HG03025 (cell line): ENCODE data around the gene TRIM16.
"Not testable (repeated sequence)": the region's sequence is repeated elsewhere in the genome, so short reads cannot be mapped to it uniquely, and the experiment has no call there.

Experiments
- ATAC-seq: cut with Tn5 transposase; IDR thresholded peaks from one replicate; pipeline ENCODE4 v1.9.1; 2021; ENCODE audit warnings: mild to moderate bottlenecking, moderate library complexity; ENCODE audit not compliant: unreplicated experiment, low FRiP score

Gene TRIM16

GRCh38 chr17:15683824-15684478 is at the start of gene TRIM16:
Gene TRIM16 (minus strand): TSS chr17:15684311. CDS start chr17:15651609, 32,702 bp downstream.
- ATAC-seq, result peak; percentile 81

- not testable (repeated sequence) for ATAC-seq
These were observed 49.2 kb upstream of the TRIM16 start for GRCh38 chr17:15733174-15733789.

- not testable (repeated sequence) for ATAC-seq
These were observed 47.8 kb upstream of the TRIM16 start, which contains the start of gene TBC1D26 for GRCh38 chr17:15731900-15732299. Gene TBC1D26 (plus strand): TSS chr17:15732283. CDS start chr17:15735349, 3,066 bp downstream.

DNA sequence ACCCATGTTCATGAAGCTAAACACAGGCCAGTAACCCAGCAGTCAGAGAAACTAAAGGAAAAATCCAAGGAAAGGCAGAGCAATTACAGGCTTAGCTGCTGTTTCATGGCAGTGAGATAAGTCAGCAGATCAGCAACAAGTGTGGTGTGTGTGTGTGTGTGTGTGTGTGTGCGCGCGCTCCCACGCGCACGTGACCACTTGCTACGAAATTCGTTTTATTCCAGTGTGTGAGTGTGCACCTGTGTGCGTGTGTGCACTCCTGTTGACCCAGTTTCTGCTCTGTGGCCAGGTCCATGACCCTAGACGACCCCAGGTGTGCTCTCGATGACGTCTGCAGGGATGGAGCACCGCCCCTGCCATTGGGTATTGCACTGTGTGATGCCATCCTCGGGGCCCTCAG is 46.4 kb upstream of the TRIM16 start:
- not testable (repeated sequence) for ATAC-seq

DNA sequence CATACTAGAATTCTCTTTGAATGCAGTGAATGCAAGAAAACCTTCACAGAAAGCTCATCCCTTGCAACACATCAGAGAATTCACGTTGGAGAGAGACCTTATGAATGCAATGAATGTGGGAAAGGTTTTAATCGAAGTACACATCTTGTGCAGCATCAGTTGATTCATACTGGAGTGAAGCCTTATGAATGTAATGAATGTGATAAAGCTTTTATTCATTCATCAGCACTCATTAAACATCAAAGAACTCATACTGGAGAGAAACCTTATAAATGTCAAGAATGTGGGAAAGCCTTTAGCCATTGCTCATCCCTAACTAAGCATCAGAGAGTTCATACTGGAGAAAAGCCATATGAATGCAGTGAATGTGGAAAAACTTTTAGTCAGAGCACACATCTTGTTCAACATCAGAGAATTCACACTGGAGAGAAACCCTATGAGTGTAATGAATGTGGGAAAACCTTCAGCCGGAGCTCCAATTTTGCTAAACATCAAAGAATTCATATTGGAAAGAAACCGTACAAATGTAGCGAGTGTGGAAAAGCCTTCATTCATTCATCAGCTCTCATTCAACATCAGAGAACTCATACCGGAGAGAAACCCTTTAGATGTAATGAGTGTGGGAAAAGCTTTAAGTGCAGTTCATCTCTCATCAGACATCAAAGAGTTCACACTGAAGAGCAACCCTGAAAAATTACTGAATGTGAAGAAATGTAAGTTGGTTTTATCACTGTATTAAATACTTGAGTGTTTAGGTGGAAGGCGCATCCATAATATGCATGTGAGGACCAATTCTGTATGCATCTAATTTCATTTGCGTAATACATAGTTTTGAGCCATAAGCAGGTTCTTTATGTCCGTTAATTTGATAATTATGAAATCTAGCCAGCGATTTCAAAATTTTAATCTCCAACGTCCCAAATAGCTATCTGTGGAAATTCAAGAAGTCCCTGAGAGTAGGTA is 32.8 kb upstream of the TRIM16 start:
- ATAC-seq, result not testable (repeated sequence)

- not testable (repeated sequence) for ATAC-seq
These were observed 24.8 kb upstream of the TRIM16 start for GRCh38 chr17:15708879-15709278.

GRCh38 chr17:15704813-15705212 is 20.7 kb upstream of the TRIM16 start:
- not testable (repeated sequence) for ATAC-seq

DNA sequence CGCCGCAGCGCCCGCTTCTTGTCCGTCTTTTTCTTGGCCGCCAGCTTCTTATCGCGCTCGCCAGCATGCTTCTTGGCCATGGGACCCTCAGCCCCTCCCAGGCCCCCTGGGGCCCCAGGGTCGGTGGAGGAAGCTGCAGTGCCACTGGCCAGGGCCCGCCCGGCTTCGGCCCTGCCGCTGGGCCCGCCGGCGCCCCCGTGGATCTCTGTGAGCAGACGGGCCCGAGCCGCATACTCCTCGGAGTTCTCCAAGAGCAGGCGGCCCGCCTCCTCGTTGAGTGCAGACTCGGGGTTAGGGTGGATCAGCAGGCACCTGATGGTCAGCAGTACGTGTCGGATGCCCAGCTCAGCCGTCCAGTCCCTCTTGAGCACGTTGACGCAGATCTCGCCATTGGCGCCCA is 20.1 kb upstream of the TRIM16 start:
- not testable (repeated sequence) for ATAC-seq

DNA sequence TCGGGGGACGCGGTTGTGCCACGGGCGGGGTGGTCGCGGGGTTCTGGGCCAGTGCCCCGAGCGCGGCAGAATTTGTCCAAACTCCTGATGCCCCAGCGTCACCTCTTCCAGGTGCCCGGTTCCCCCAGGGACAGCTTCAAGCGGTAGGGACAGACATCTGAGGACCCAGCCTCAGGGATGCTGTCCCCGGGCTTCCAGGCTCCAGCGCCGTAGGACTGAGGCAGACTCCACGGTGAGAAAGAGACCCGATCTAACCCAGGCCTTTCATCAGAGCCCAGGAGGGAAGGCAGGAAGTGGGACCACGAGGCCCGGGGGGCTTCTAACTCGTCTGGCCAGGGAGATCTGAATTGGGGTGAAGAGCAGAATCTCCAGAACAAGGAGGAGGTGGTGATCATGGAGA is 15.8 kb upstream of the TRIM16 start:
- ATAC-seq, result peak; percentile 4

DNA sequence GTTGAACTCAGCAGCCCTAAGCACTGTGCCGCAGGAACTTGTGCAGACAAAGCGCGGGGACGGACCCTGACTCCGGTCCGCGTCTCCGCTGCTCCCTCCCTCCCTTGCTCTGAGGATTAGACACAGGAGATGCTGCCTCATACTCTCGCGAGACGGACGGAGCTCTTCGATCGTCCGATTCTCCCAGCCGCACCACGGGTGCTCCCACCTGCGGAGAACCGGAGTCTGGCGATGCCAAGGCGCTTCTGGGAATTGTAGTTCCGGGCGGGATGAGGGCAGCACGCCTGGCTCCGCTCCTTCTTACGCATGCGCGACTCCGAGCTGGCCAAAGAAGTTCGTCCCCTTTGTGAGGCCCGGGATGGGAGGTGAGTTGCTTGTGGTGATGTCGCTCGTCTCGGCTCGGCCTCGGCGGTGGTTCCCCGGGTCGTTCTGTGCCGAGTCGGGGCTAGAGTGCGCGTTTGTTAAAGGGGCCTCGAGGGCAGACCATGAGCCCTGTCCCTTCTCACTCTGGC is 15.4 kb upstream of the TRIM16 start, which contains the start of gene ZNF286A:
Gene ZNF286A (plus strand): TSS at position 340 of the 512 bp plus-strand sequence. CDS start 578 bp downstream, outside the sequence.
- ATAC-seq, result peak; percentile 98

GRCh38 chr17:15698967-15699366 is 14.9 kb upstream of the TRIM16 start:
- peak; percentile 2 for ATAC-seq

GRCh38 chr17:15687494-15687893 is 3.4 kb upstream of the TRIM16 start:
- ATAC-seq, result not testable (repeated sequence)

GRCh38 chr17:15683135-15683534 is 976 bp downstream of the TRIM16 start:
- not testable (repeated sequence) for ATAC-seq

GRCh38 chr17:15675991-15676390 is 8.1 kb downstream of the TRIM16 start:
- ATAC-seq, result not testable (repeated sequence)

GRCh38 chr17:15674640-15675039 is 9.5 kb downstream of the TRIM16 start:
- not testable (repeated sequence) for ATAC-seq

DNA sequence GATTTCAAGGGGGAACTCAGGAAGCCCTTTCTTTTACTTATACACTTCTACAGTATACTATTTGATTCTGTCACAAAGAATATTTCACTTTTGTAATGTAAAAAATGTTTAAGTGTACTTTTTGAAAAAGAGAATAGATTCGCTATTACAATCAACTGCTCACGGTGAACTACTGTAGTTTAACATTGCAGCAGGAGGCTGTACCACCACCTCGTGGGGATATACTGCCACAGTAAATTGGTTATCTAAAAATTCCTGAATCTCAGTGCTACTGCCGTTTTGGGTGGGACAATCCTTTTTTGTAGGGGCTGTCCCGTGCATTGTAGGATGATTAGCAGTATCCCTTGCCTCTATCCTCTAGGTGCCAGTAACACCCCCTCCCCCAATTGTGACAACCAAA is 14.6 kb downstream of the TRIM16 start:
- not testable (repeated sequence) for ATAC-seq

- ATAC-seq, result no peak
These were observed 20.4 kb downstream of the TRIM16 start for GRCh38 chr17:15663691-15664090.

DNA sequence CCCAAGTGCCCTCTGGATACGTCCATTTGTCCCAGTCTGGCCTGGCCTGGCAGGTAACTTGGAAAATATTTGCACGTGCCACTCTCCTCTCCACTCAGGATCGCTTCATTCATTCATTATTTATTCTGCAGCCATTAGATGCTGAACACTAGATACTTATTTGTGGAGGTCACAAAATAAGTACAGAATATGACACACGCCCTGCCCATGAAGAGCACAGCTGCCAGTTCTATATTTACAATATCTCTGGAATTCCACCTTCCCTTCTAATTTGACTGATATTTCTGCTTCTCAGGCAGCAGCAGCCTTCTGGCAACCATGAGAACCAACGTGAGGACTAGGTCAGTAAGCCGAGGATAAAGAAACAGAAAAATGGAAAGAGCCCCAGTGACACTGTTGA is 20.9 kb downstream of the TRIM16 start:
- ATAC-seq, result no peak

DNA sequence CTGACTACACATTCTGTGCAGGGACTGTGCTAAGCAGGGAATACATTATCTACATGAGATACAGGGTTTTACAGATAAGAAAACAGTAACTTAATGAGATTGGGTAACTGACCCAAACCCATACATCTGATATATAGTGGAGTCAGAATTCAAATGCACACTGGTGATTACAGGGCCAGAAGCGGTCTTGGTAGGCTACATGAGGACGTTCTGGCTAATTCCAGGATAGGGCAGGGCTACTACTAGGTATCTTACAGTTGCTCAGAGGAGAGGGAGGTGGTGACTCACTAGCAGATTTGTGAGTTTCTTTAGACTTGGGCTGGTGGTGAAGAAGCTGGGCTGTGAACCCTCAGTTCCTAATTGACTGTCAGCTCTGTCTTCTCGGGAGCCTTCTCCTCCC is 21.4 kb downstream of the TRIM16 start:
- ATAC-seq, result no peak

DNA sequence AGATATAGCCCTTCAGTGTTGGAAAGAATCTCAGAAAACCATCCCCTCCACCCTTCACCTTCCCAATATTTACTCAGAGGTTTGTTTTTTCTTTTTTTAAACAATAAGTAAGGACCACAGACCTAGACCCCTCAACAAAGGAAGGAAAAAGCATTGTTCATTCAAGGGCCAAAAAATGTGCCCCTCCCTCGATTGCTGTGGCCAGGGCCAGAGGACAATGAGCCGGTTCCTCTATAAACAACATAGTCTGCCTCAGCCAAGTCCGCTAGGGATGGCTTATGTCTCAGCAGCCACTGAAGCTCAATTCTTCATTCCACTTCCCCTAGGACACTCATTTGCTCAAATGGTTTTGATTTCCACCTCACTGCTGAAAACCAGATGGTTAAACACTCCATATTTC is 24.0 kb downstream of the TRIM16 start:
- no peak for ATAC-seq
